ENCODE data around the gene ELFN2. TPM values are rescaled to one million over a fixed set of nuclear protein-coding genes. Genes with fewer than 3 reads are reported as not detected.

The ELFN2 gene
- total and polyA plus RNA-seq, 8 donors: 0.03 to 0.89 (median 0.18) TPM; not detected in 5

GRCh38 chr22:37442537-37442936 is 15.3 kb upstream of the ELFN2 start:
- DNase-seq: no peak
- no peak overlapping the region for H3K27ac ChIP-seq
- peaks cover 0 to 13% (median 10%) of the 10 kb centered on the region in 4 donors for H3K9me3 ChIP-seq
- H3K36me3 ChIP-seq: no peaks in the 10 kb centered on the region
- 73 to 88% (median 77%) methylated on average over 2 of the region's 2 CpGs for WGBS, 5 donors
- intact Hi-C loops (cut with DNase I; ENCODE audit: low total_unique reads): no loop called here
- H3K27me3 ChIP-seq: peaks cover 0 to 92% (median 9%) of the 10 kb centered on the region in 3 donors
- no peak overlapping the region for H3K4me3 ChIP-seq
- no peaks in the 10 kb centered on the region for H3K4me1 ChIP-seq
- TF ChIP-seq POLR2A (IDR thresholded peaks at IDR 0.05) (no peak), EP300 (IDR thresholded peaks at IDR 0.05) (no peak), CTCF (IDR thresholded peaks at IDR 0.05) (no peak), POLR2AphosphoS5 (IDR thresholded peaks at IDR 0.05) (no peak)

- Histone ChIP-seq H3K4me1 (no peaks in the 10 kb centered on the region), H3K4me3 (no peak overlapping the region), H3K9me3 (peaks cover 0 to 13% (median 10%) of the 10 kb centered on the region in 4 donors), H3K27me3 (peaks cover 0 to 91% (median 5%) of the 10 kb centered on the region in 3 donors), H3K36me3 (no peaks in the 10 kb centered on the region), H3K27ac (no peak overlapping the region)
- WGBS, 5 donors: 56 to 67% (median 57%) methylated on average over 8 of the region's 8 CpGs
- TF ChIP-seq POLR2A (IDR thresholded peaks at IDR 0.05) (no peak), POLR2AphosphoS5 (IDR thresholded peaks at IDR 0.05) (no peak), EP300 (IDR thresholded peaks at IDR 0.05) (no peak), CTCF (IDR thresholded peaks at IDR 0.05) (no peak)
- DNase-seq: no peak
- intact Hi-C loops (cut with DNase I; ENCODE audit: low total_unique reads): no loop called here
These were observed 14.9 kb upstream of the ELFN2 start for GRCh38 chr22:37442135-37442534.

GRCh38 chr22:37440875-37441274 is 13.6 kb upstream of the ELFN2 start:
- no peak for TF ChIP-seq POLR2A (IDR thresholded peaks at IDR 0.05)
- TF ChIP-seq POLR2AphosphoS5 (IDR thresholded peaks at IDR 0.05): no peak
- TF ChIP-seq CTCF (IDR thresholded peaks at IDR 0.05): no peak
- TF ChIP-seq EP300 (IDR thresholded peaks at IDR 0.05): no peak
- Histone ChIP-seq H3K4me3 (no peak overlapping the region), H3K9me3 (peaks cover 0 to 13% (median 10%) of the 10 kb centered on the region in 4 donors), H3K27ac (no peak overlapping the region), H3K36me3 (no peaks in the 10 kb centered on the region), H3K27me3 (peaks cover 0 to 90% (median 0%) of the 10 kb centered on the region in 3 donors), H3K4me1 (no peaks in the 10 kb centered on the region)
- intact Hi-C loops (cut with DNase I; ENCODE audit: low total_unique reads): no loop called here
- no peak for DNase-seq
- 80 to 94% (median 85%) methylated on average over 4 of the region's 4 CpGs for WGBS, 5 donors

DNA sequence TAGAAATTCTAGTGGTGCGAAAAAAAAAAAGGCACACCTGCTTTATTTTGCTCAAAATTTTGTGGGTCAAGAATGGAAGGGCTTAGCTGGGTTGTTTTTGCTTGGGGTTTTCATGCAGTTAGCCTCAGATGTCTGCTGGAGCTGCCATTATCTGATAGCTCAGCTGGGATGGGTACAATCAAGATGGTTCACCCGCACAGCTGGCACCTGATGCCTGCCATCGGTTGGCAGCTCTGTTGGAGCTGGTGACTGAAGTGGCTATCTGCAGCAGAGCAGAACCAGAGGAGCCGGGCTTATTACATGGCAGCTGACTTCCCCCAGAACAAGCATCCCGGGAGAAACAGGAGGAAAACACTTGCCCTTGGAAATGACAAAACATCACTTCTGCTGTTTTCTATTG is 12.1 kb upstream of the ELFN2 start:
- H3K4me1 ChIP-seq: no peaks in the 10 kb centered on the region
- no peaks in the 10 kb centered on the region for H3K36me3 ChIP-seq
- WGBS, 5 donors: 65 to 80% (median 70%) methylated on average over 5 of the region's 5 CpGs
- peaks cover 0 to 92% (median 5%) of the 10 kb centered on the region in 3 donors for H3K27me3 ChIP-seq
- TF ChIP-seq EP300 (IDR thresholded peaks at IDR 0.05) (no peak), POLR2AphosphoS5 (IDR thresholded peaks at IDR 0.05) (no peak), POLR2A (IDR thresholded peaks at IDR 0.05) (no peak), CTCF (IDR thresholded peaks at IDR 0.05) (no peak)
- no peak overlapping the region for H3K27ac ChIP-seq
- H3K4me3 ChIP-seq: no peak overlapping the region
- intact Hi-C loops (cut with DNase I; ENCODE audit: low total_unique reads): loop anchor here (10.0 kb wide), 1 partner anchor 125 kb away; no protein-coding TSS in a partner anchor
- peaks cover 0 to 13% (median 10%) of the 10 kb centered on the region in 4 donors for H3K9me3 ChIP-seq
- DNase-seq: no peak

Data from stomach (tissue), 9 donors.